HG03045 (cell line): ENCODE data around the gene MAP3K4.

ENCODE experiments used
- ATAC-seq: cut with Tn5 transposase; IDR thresholded peaks from one replicate; pipeline ENCODE4 v1.9.1; 2021; ENCODE audit warnings: mild to moderate bottlenecking, moderate library complexity; ENCODE audit not compliant: unreplicated experiment

The MAP3K4 gene

DNA sequence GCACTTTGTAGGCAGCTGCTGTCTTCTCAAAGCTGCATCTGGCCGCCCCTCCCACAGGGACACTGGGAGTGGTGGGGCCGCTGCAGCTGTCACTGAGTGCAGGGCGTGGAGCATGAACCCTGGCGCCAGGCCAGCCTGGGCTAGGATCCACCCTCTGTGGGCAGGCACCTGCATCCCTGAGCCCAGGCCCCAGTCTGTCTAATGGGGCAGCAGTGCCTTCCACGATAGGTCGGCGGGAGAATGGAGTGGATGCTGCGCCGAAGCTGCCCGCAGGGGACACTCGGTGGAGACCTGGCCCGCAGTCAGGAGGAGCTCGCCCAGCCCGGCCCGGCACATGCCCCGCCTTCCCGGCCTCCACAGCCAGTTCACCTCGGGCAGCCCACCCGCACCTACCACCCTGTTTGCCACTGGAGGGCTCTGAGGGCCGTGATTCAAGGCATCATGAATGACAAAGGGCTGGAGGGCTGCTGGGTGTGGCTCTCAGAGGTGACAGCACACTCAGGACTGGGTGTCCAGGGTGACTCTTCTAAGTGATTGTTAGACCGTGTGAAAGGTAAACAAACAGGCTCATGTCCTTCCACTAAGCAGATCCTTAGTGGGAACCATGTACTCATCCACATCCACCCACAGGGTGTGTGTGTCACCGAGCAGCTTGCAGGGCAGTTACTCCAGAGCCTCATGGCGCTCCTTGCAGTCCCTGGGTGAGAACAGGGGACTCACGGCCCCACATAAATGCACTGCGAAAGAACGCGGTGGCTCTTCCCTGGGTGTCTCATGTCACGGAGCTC lies 148.4 kb downstream of the MAP3K4 start:
- no peak for ATAC-seq

DNA sequence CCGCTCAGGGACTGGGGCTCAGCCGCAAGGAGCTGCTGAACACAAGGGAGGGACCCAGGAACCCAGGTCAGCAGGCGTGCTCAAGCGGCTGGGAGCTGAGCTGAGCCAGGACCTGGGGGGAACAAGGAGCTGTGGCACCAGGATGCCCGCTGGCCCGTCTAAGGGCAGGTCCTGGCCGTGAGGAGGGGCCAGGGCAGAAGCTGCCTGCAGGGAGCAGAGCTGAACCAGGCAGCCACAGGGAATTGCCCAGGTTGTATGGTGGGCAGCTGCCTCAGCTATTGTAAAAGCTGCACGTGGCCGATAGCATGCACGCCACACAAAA lies 148.9 kb downstream of the MAP3K4 start:
- ATAC-seq: no peak

- no peak for ATAC-seq
Measured at GRCh38 chr6:161141173-161141572, 149.6 kb downstream of the MAP3K4 start.

- no peak for ATAC-seq
Measured at GRCh38 chr6:161142957-161143296, 151.4 kb downstream of the MAP3K4 start.

GRCh38 chr6:161143663-161144430 lies 152.3 kb downstream of the MAP3K4 start:
- ATAC-seq: no peak

- no peak for ATAC-seq
Measured at GRCh38 chr6:161150136-161150535, 158.6 kb downstream of the MAP3K4 start.

- no peak for ATAC-seq
Measured at GRCh38 chr6:161150566-161150965, 159.0 kb downstream of the MAP3K4 start.

DNA sequence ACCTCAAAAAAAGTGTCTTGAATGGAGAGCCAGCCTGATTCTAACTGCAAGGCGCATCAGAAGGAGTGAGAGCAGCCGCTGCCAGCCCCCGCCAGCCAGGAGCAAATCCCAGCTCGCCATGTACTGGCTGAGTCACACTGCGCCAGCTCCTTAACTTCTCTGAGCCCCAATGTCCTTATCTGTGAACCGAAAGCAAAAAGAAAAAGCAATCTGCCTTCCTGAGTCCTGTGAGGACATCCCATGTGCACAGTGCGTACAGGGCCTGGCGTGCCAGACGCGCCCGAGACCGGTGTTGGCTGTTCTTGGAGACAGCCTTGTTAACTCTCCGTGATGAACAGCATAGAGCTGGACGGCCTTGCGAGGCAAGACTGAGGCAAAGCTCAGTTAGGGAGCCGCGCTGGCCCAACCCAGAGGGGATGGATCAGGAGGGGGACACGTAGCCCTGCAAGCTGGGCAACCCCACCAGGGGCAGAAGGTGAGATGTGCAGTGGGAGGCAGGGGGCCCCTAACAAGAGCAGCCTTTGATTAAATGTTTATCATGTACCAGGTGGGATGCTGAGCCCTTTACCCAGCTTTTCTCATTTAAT lies 159.6 kb downstream of the MAP3K4 start:
- ATAC-seq: no peak

DNA sequence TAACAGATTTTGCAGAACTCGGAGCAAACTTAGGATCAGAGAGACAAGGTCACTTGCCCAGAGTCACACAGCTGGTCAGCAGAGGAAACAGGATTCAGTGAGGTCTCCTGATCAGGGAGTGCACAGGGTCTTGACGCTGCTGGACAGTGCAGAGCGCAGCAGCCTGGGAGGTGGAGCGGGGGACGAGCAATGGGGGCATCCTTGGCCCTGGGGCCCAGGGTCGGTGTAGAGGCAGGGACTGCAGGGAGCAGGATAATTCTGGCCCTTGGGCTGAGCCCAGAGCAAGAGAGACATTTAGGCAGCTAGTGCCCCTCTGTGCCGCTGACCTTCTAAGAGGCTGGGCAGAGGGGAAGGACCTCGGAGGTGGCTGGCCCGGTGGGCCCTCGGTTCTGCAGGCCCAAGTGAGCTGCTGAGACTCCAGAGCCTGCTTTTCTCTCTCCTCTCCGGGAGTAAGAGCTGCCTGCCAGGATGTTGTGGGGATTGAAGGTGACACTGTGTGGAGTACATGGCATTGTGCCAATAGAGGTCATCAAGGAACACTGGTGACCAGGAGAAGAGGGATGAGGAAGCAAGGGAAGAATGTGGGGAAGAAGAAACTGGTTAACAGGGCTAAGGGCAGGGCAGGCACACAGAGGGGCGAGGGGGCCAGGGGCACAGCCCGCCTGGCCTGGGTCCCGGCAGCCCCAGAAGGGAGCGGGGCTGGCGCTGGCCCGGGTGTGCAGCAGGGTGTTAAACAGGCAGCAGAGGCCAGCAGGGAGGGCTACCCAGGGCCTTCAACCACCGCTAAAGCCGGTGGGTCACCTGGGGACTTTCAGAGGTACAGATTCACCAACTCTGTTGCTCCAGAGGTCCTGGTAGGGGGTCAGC lies 160.3 kb downstream of the MAP3K4 start:
- no peak for ATAC-seq

- ATAC-seq: no peak
Measured at GRCh38 chr6:161152527-161152862, 160.9 kb downstream of the MAP3K4 start.

DNA sequence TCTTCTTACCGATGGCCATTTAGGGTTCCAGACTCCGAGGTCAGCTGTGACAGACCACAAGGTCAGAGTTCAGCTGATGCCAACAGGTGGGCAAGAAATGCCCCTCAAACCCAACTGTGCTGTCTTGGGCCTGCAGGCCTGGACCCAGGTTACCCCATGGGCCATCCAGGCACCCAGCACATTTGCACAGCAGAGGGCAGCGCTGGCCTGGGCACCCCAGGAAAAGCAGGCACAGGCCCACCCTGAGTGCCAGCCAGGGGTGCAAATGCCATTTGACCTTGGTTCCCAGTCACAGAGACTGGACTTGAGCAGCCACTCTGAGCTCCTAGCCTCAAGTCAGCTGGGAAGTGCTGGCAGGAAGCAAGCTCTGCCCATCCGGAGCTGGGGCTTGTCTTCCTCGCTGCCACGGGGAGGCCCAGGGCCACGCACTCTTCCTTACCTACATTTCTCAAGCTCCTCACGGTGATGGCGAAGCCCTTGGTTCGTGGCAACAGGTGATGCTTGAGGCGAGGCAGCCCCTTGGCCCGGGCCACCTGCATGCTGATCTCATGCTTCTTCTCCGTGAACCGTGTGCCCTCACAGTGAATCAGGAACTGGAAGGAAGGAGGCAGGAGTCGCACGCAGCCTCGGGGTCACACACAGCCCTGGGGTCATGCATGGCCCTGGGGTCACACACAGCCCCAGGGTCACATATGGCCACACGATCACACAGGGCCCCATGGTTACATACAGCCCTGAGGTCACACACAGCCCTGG lies 161.5 kb downstream of the MAP3K4 start:
- no peak for ATAC-seq

GRCh38 chr6:161153725-161154124 lies 162.2 kb downstream of the MAP3K4 start:
- no peak for ATAC-seq

DNA sequence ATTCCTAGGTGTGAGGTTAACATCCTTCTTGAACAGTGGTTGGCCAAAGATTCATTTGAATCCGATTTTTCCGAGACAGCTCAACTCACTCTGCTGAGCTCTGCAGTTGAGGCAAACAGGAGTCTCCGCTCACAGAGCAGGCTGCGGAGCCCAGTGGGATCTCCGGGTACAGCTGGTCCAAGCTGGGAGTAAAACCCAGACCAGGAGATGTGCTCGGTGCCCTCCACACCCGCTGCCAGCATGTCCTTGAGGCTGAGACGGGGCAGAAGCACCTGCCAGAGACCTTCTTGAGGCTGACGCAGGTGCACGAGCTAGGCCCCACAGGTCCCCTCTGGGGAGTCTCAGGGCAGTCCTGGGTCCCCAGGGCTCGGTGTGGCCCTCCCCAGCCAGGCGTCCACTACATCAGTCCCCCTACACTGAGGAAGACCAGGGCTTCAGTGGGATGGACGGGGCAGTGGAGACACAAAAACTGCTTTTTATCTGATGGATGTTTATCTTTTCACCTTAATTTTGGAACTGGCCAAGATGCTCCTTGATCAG lies 163.3 kb downstream of the MAP3K4 start:
- no peak for ATAC-seq

GRCh38 chr6:161161121-161161520 lies 169.6 kb downstream of the MAP3K4 start:
- no peak for ATAC-seq

DNA sequence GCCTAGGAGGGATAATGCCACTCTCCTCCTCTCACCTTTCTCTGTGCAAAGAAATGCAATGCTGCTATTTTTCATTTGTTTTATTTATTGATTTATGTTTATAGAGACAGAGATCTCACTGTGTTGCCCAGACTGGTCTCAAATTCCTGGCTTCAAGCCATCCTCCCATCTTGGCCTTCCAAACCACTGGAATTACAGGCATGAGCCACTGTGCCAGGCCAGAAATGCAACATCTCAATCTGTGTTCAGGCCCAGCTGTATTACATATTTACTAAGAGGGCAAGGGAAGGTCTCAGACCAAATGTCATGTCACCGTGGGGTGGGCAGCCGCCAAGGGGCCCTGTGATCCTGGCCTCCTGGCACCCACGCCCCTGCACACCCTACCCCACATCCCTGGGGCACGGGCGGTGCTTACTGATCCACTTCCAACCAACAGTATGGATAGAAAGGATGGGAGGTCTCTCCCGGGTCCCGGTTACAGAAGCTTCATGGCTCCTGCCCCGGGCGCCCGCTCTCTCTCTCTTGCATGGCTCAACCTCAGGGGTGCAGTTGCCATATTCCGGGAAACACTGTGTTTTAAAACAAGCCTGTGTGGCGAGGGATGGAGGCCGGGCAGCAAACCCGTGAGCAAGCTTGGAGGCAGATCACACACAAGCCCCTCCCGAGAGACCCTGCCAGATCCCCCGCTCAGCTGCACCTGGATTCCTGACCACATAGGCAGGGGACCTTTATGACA lies 170.5 kb downstream of the MAP3K4 start:
- no peak for ATAC-seq

GRCh38 chr6:161162722-161163121 lies 171.2 kb downstream of the MAP3K4 start:
- ATAC-seq: no peak

DNA sequence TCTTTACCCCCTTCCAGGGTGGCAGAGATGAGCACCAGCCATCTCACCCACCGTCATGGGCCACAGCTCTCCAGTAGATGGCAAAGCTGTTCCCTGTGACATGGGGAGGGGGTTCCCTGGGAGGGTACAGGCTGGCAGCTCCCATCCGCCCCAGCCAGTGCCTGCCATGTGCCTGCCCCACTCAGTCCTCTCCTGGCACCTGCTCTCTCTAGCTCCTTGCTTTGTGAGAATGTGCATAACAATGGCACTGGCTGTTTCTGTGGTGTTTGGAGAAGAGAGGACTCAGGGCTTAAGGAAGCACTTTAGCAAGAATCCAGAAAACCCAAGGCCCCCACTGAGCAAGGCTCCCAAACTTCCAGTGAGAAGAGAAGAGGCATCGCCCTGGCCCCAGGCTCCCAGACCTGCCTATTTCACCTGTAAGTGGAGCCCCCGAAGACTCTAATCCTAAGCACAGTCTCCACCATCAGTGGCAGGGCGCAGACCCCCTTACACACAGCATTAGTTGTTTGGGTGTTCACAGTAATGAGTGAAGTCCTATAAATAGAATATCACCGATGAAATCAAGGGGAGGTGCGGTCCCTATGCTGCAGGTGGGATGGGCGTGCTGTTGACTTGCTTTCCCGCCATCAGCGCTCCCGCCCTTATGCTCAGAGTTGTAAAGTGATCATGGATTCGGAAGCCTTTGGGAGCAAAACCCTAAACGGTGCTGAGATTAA lies 172.1 kb downstream of the MAP3K4 start:
- ATAC-seq: no peak

DNA sequence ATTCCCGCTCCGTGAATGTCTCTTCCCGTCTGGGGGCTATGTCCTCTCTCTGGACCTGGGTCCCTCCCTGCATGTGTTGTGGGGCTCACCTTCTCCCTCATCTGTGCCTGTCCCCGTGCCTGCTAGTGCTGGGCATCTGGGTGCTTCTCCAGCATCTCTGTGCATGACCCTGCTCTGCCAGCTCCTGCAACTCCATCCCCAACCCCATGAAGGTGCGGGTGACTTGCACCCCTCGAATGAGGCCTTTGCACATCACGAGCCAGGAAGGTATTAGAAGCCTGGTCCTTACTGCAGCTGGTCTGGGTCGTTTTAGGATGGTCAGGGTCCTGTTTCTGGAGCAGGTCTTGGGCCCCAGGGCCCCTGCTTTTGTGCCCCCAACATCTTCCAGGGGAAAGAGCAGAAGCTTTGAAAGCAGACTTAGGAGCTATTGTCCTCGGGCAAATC lies 172.6 kb downstream of the MAP3K4 start:
- ATAC-seq: no peak

DNA sequence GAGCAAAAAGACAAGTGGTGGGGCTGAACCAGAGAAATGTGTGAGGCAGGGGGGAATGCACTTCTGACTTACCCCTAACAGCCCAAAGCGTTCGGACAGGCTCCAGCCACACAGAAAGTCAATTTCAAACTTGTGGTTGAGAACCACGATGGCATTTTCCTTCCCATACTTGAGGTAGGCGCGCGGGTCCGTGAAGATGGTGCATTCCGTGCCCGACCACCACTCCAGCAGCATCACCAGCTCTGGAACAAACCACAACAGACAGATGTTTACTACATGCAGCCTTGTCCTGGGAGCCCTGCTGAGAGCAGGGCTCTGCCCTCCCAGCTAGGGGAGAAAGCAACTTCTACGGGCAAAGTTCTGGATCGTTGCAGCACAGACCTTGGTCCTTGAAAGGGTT lies 174.6 kb downstream of the MAP3K4 start:
- ATAC-seq: no peak
